ENCODE results near the gene TINCR.

TINCR gene

DNA sequence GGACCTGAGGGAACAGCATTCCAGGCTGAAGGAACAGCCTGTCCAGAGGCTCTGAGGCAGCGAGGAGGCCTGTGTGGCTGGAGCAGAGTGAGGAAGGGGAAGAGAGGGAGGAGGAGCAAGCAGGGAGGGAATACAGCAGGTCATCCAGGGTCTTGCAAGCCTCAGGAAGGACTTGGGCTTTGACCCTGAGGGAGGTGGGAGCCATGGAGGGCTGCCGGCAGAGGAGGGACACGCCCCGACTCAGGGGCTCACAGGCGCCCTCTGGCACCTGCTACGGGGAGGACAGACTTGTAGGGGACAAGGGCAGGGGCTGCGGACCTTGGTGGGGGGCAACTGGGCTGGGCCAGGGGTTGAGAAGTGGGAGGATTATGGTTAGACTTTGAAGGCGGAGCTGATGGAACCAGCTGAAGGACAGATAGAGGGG, 4.7 kb downstream of the TINCR start:
- no peak overlapping the region for H2AFZ ChIP-seq (ENCODE audit: low read length)
- H3K4me2 ChIP-seq (ENCODE audit: low read depth, low read length): no peak overlapping the region
- H3F3A ChIP-seq (ENCODE audit: insufficient read depth, low read length): no peaks in the 10 kb centered on the region
- H3K4me1 ChIP-seq (ENCODE audit: low read length): no peaks in the 10 kb centered on the region
- H3K9me3 ChIP-seq (replicated peaks; ENCODE audit: insufficient read depth, low read length): no peaks in the 10 kb centered on the region
- TF ChIP-seq EZH2 (optimal IDR thresholded peaks at IDR 0.05; ENCODE audit: low read depth, low read length) (no peak), EZH2phosphoT487 (IDR thresholded peaks at IDR 0.05; ENCODE audit: low read length) (no peak), CTCF (IDR thresholded peaks at IDR 0.05; ENCODE audit: low read length) (no peak)
- H3K27me3 ChIP-seq (replicated peaks; ENCODE audit: insufficient read depth, low read length): peaks cover 91% of the 10 kb centered on the region
- DNase-seq: no peak
- H3K4me3 ChIP-seq (ENCODE audit: low read length): no peak overlapping the region
- no peaks in the 10 kb centered on the region for H4K20me1 ChIP-seq (ENCODE audit: insufficient read depth, low read length)
- no peaks in the 10 kb centered on the region for H3K79me2 ChIP-seq (ENCODE audit: low read length)
- no peaks in the 10 kb centered on the region for H3K36me3 ChIP-seq (replicated peaks; ENCODE audit: insufficient read depth, low read length)
- H3K9me2 ChIP-seq (replicated peaks; ENCODE audit: insufficient read depth, low read length): no peaks in the 10 kb centered on the region
- H3K27ac ChIP-seq (ENCODE audit: low read length): no peak overlapping the region
- H3K9ac ChIP-seq (ENCODE audit: low read length): no peak overlapping the region

- no peaks in the 10 kb centered on the region for H3K36me3 ChIP-seq (replicated peaks; ENCODE audit: insufficient read depth, low read length)
Observed at GRCh38 chr19:5562280-5562679, 5.5 kb downstream of the TINCR start.

DNA sequence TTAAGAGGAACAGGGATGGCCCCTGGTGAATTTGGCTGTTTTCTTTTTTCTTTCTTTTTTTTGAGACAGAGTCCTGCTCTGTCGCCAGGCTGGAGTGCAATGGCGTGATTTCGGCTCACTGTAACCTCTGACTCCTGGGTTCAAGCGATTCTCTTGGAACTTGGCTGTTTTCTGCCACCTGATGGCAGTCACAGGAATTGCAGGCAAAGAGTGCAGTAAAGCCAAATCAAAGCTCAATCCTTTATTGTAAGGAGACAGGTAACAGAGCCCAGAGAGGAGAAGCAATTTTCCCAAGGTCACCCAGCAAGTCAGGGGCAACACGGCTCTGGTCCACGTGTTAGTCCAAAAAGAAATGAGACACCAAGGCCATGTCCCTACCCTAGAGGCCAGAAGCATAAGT, 6.2 kb downstream of the TINCR start:
- Histone ChIP-seq H2AFZ (ENCODE audit: low read length) (no peak overlapping the region), H4K20me1 (ENCODE audit: insufficient read depth, low read length) (no peaks in the 10 kb centered on the region), H3K9me2 (replicated peaks; ENCODE audit: insufficient read depth, low read length) (no peaks in the 10 kb centered on the region), H3F3A (ENCODE audit: insufficient read depth, low read length) (no peaks in the 10 kb centered on the region), H3K27ac (ENCODE audit: low read length) (no peak overlapping the region), H3K4me3 (ENCODE audit: low read length) (no peak overlapping the region), H3K9ac (ENCODE audit: low read length) (no peak overlapping the region), H3K4me2 (ENCODE audit: low read depth, low read length) (no peak overlapping the region), H3K27me3 (replicated peaks; ENCODE audit: insufficient read depth, low read length) (peaks cover 98% of the 10 kb centered on the region), H3K36me3 (replicated peaks; ENCODE audit: insufficient read depth, low read length) (no peaks in the 10 kb centered on the region), H3K4me1 (ENCODE audit: low read length) (no peaks in the 10 kb centered on the region), H3K9me3 (replicated peaks; ENCODE audit: insufficient read depth, low read length) (no peaks in the 10 kb centered on the region), H3K79me2 (ENCODE audit: low read length) (no peaks in the 10 kb centered on the region)
- no peak for DNase-seq
- TF ChIP-seq CTCF (IDR thresholded peaks at IDR 0.05; ENCODE audit: low read length): peak; percentile 56
- TF ChIP-seq EZH2 (optimal IDR thresholded peaks at IDR 0.05; ENCODE audit: low read depth, low read length): no peak
- TF ChIP-seq EZH2phosphoT487 (IDR thresholded peaks at IDR 0.05; ENCODE audit: low read length): no peak

More at GRCh38 chr19:5562280-5562679, 5.5 kb downstream of the TINCR start:
- TF ChIP-seq EZH2 (optimal IDR thresholded peaks at IDR 0.05; ENCODE audit: low read depth, low read length): no peak
- TF ChIP-seq EZH2phosphoT487 (IDR thresholded peaks at IDR 0.05; ENCODE audit: low read length): no peak
- TF ChIP-seq CTCF (IDR thresholded peaks at IDR 0.05; ENCODE audit: low read length): no peak
- H2AFZ ChIP-seq (ENCODE audit: low read length): no peak overlapping the region
- no peaks in the 10 kb centered on the region for H3F3A ChIP-seq (ENCODE audit: insufficient read depth, low read length)
- no peak overlapping the region for H3K4me2 ChIP-seq (ENCODE audit: low read depth, low read length)
- H3K9me2 ChIP-seq (replicated peaks; ENCODE audit: insufficient read depth, low read length): no peaks in the 10 kb centered on the region
- no peak overlapping the region for H3K4me3 ChIP-seq (ENCODE audit: low read length)
- no peaks in the 10 kb centered on the region for H3K79me2 ChIP-seq (ENCODE audit: low read length)
- peaks cover 98% of the 10 kb centered on the region for H3K27me3 ChIP-seq (replicated peaks; ENCODE audit: insufficient read depth, low read length)
- no peaks in the 10 kb centered on the region for H4K20me1 ChIP-seq (ENCODE audit: insufficient read depth, low read length)
- no peak overlapping the region for H3K9ac ChIP-seq (ENCODE audit: low read length)
- H3K27ac ChIP-seq (ENCODE audit: low read length): no peak overlapping the region
- no peaks in the 10 kb centered on the region for H3K9me3 ChIP-seq (replicated peaks; ENCODE audit: insufficient read depth, low read length)
- DNase-seq: no peak
- no peaks in the 10 kb centered on the region for H3K4me1 ChIP-seq (ENCODE audit: low read length)
